ENCODE measurements around the gene CDKN1A.
"Not testable (repeated sequence)": the region's sequence is repeated elsewhere in the genome, so short reads cannot be mapped to it uniquely, and the experiment has no call there.

CDKN1A gene

DNA sequence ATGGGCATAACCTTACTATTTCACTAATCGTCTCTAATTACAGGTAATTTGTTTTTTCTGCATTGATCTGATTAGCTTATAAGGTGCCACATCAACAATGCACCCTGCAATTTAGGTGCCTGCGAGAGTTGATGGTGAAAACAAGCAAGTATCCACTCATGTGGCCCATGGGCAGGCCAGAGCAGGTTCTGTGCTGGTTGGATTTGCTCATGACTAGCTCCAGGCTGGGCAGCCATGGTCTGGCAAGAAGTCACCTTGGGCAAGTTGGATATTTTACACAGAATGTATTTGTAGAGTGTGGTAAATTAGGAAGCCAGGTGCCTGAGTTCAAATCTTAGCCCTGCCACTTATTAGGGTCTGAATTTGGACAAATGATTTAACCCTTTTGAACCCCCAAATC, 44.4 kb downstream of the CDKN1A start:
- no peak for DNase-seq

DNA sequence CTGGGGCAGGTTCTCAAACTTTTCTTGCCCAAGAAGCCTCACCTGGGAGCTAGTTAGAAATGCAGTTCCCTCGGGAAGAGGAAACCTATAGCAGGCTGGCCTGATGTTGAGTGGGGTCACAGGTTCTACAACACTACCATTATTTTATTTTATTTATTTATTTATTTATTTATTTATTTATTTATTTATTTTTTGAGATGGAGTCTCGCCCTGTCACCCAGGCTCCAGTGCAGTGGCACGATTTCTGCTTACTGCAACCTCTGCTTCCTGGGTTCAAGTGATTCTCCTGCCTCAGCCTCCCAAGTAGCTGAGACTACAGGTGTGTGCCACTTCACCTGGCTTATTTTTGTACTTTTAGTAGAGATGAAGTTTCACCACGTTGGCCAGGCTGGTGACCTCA, 45.5 kb downstream of the CDKN1A start:
- DNase-seq, result not testable (repeated sequence)

DNA sequence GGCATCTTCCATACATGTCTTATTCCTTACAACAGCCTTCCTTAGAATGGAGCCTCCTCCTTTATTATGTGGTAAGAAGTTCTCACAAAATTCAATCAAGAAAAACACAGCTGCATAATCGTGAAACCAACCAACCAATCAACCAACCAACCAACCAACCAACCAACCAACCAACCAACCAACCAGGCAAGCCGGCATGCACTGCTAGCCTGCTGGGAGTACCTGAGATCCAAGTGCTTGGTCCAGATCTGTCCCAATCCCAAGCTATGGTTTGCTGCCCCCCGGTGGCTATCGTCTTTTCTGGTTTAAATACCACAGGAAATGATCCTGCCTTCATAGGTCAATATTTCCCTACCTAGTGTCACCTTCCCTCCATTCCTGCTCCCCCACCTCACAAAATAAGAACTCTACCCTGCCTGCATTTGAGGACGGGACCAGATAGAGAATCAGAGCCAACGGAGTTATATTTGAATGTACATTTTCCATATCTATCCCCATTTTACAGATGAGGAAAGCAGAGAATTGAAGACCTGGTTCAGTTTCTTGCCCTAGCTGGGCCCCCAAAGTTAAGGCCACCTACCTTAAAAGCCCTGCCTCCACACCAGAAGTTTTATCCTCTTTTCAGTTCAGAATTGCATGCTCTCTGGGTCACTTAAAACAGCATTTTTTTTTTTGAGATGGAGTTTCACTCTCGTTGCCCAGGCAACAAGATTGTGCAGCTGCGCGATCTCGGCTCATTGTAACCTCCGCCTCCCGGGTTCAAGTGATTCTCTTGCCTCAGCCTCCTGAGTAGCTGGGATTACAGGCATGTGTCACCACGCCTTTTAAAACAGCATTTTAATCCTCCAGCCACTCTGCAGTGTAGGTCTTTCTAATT, 46.2 kb downstream of the CDKN1A start:
- DNase-seq, result no peak

DNA sequence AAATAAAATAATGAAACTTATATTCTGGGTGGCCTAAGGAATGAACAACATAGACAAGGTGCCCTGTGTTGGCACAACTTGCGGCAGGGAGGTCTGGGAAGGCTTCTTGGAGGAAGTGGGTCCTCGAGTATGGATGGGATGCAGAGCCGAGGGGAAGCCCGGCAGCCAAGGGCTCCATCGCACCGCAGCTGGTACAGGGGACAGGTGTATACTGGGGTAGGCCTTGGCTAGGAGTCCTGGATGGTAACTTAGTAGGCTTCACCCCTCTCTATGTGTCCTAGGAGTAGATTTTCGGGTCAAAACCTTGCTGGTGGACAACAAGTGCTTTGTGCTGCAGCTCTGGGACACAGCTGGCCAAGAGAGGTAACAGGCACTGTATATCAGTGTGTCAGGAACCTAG, 47.1 kb downstream of the CDKN1A start:
- no peak for DNase-seq

DNA sequence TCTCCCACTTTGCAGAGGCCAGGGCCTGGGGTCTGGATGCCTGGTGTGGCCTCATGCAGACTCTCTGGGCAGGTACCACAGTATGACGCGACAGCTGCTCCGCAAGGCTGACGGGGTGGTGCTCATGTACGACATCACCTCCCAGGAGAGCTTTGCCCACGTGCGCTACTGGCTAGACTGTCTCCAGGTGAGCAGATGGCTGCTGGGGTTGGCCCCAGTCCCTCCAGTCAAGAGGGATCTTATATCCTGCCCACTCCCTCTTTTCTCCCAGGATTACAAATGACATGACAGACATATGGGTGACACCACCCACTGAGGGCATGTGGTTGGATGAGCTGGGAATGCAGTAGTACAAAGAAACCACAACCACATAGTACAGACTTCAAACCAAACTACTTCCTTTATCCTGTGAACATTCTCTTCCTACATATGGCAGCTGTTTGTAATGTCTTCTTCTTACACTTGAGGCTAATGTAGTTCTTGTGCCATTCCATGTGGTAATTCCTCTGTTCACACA, 49.0 kb downstream of the CDKN1A start:
- DNase-seq, result no peak

DNA sequence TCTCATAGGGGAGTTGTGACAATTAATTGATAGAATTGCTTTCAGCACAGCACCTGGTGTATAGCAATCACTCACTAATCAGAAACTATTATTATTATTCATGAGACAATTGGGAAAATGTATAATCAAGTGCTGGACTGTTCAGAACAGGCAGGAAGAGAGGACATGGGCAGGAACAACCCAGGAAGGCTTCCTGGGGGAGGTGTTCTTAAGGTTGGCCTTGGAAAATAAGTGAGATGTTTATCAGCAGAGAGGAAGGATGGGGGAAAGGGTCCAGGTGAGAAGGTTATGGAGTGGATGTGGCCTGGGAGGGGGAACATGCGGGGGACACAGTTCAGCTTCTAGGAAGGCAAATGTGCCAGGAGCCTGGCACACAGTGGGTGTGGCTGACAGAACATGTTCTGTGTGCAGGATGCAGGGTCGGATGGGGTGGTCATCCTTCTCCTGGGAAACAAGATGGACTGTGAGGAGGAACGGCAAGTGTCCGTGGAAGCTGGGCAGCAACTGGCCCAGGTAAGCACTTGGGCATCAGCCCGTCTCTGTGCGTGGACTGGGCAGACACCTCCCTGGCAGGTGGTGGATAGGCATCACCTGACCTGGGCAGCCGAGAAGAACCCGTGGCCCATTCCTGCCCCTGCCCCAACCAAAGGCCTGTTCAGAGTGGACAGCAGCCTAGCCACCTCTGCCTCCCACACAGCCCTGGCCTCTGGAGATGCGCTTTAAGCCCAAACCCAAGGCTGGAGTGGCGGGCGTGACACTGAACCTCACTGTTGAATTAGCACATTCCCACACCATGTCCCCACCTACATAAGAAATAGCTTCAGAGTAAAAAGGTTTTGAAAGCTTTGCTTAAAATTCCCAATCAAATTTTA, 50.0 kb downstream of the CDKN1A start:
- DNase-seq, result no peak

DNA sequence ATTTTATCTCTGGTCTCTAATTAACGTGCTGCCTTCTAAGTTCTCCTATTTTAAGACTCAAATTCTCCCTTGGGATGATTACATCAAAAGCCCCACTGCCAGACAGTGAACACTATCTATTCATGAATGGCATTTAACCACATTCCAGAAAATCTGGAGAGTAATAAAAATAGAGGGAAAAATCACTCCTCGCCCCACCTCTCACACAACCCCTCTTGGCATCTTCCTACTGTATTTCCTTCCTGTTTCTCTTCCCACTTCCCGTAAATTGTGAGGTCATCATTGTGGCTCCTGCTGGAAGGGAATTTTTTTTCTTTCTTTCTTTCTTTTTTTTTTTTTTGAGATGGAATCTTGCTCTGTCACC, 50.6 kb downstream of the CDKN1A start:
- no peak for DNase-seq

DNA sequence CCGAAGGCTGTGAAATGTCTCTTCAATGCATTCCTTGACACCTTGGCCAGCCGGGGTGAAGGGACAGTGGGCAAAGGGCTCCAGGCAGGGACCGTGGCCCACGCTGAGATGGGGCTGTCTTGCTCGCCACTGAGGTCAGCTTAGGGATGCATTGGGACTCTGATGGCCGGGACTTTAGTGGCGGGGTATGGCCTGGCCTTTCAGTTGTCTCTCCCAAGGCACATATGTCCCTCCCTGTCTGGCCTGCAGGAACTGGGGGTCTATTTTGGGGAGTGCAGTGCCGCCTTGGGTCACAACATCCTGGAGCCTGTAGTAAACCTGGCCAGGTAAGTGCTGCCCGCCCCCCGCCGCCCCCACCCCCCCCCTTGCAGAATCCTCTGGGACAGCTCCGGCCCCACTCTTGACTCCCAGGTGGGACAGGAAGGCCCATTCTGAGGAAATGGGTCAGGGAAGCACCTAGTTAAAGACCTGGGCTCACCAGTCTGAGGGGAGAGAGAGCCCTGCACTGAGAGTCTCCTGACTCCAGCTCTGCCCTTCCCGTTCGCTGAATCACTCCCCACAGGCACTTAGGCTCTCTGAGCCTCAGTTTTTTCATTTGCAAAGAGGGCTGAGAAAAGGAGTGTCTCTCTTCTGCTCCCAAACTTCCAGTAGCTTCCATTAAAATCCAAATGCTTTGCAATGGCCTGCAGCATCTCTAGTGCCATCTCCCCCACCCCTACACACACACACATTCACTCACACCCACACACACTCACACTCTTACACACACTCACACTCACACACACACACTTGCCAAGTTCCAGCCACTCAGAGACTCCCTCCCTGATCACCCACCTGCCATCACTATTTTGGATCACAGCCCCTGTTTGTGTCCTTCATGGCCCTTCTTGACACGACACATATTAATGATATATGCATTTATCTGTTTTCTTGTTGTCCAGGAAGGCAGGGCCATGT, 52.2 kb downstream of the CDKN1A start:
- no peak for DNase-seq

DNA sequence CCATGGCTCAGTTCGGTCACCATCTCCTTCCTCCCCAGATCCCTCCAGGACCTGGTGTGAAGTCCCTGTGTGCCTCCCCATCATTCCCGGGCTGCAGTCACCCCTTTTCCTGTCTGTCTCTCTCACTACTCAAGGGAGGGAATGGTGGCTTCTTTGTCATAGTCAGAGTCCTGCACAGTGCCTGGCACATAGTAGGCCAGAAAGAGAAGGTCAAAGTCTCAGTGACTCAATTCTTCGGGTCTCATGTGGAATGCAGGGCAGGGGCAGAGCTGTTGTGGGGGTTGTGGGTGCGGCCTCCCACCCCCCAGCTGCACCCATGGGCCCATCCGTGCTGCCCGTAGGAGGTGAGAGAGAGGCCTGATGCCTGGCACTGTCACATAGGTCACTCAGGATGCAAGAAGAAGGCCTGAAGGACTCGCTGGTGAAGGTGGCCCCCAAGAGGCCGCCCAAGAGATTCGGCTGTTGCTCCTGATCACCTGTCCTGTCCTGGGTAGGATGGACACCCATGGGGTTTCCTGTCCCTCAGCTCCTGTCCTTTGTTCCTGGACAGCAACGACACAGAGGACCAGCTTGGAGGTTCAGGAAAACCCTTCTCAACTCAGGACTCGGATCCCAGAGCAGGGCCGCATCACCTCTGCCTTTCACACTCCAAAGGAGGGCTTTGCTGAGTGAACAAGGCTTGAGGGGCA, 53.3 kb downstream of the CDKN1A start:
- no peak for DNase-seq

DNA sequence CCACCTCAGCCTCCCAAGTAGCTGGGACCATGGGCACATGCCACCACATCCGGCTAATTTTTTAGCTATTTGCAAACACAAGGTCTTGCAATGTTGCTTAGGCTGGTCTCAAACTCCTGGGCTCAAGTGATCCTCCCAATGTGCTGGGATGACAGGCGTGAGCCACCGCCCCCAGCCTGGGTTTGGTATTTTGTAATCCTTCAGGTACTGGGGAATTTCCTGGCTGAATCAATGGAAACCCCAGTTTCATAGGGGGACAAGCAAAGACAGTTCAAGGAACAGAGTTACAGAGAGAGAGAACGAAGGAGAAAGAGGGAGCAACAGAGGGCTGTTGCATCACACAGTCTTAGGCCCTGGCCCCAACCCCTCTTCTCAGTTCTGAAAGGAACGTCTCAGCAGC, 54.8 kb downstream of the CDKN1A start:
- no peak for DNase-seq

DNA sequence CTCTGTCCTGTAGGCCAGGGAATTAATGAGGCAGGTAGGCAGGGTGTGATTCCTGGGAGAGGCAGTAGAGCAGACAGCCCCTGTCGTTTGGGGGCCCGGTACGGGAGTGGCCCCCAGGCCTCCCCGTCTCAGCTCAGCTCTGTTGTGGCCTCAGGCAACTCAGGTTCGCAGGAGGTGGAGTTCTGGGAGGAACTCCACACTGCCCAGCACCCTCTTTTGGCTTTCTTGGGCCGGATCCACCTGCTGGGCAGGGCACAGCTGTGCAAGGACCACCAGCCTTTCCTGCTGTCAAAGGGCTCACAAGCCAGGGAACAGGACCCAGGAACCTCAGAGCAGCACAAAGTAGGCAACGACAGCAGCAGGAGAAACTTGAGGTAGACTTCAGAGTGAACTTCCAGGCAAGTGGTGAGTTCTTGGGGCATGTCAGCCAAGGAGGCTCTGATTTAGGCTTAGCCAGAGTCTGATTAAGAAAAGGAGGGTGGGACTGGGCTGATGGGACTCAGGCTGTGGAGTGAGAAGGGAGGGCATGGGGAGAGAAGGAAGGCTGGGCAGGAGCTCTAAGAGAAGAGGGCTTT, 56.1 kb downstream of the CDKN1A start:
- DNase-seq, result no peak

DNA sequence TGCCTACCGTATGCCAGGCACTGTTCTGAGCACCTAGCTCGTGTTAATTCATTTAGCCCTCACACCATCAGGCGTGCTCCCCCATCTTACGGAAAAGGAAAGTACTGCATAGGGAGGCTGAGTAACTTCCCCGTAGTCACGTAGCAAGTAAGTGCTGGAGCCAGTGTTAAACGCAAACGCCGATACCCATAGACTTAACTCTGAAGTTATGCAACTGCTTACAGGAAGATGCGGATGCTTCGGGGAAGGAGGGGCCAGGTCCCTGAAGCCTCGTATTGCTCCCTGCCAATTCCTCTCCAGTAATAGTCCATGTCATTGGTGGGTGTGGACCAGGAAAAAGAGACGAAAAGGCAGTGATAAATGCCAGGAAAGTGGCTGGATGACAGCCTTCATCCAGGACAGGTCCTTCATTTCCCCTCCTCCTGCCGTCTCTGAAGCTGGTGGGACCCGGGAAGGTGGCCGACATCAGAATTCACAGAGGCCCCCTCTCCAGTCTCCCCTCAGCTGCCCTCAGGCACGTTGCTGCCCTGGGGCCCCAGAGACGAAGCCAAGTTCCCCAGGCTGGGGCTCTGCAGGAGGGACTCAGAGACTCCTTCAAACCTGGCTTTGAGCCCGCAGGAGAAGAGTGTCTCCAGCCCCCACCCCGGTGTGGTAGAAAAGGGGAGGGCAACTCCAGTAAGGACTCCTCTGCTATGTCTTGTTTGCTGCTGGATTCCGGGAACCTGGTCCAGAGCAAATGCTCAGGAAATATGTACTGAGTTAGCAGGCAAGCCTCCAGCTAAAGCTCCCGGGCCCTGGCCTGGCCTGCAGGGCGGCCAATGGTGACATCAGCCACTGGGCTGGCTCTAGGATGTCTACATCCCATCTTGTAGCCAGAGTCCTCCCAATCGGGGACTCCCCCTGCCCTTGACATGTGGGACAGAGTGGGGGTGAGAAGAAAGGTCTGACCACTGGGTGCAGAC, 56.9 kb downstream of the CDKN1A start:
- no peak for DNase-seq

Measured in NCI-H1417 treated with DMSO at 0.1 percent for 48 hours (cell line).